RWPE2 (cell line): Measurements from ENCODE around the gene ASCC2.

ENCODE experiments used
- ATAC-seq: fragments of 200-7000 bp; cut with Tn5 transposase; 3 replicates; pipeline ENCODE4 v1.9.1; 2021; ENCODE audit warnings: low read depth
- DNase-seq: peaks from one replicate; pipeline ENCODE4 v3.0.0-alpha.2; 2020; ENCODE audit warnings: low spot score
- H3K27ac ChIP-seq: fragments of 450-650 bp; 2 replicates; pipeline ENCODE4 v1.5.1; 2017; ENCODE audit warnings: mild to moderate bottlenecking; ENCODE audit not compliant: poor library complexity, severe bottlenecking
- H3K27me3 ChIP-seq: fragments of 250-450 bp; sonication (Bioruptor Pico); 2 replicates; pipeline ENCODE4 v1.5.1; 2021; ENCODE audit warnings: mild to moderate bottlenecking, moderate library complexity; ENCODE audit not compliant: insufficient read depth, poor library complexity, severe bottlenecking
- H3K36me3 ChIP-seq: fragments of 250-450 bp; sonication (Bioruptor Pico); 2 replicates; pipeline ENCODE4 v1.5.1; 2020; ENCODE audit warnings: low read depth, mild to moderate bottlenecking, moderate library complexity
- H3K4me1 ChIP-seq: fragments of 250-450 bp; sonication (Bioruptor Pico); 2 replicates; pipeline ENCODE4 v1.5.1; 2021; ENCODE audit warnings: mild to moderate bottlenecking, moderate library complexity; ENCODE audit not compliant: insufficient read depth, poor library complexity, severe bottlenecking
- H3K4me3 ChIP-seq: fragments of 250-450 bp; sonication (Bioruptor Pico); 2 replicates; pipeline ENCODE4 v1.5.1; 2021; ENCODE audit warnings: mild to moderate bottlenecking, moderate library complexity; ENCODE audit not compliant: severe bottlenecking
- H3K9me3 ChIP-seq: fragments of 250-450 bp; sonication (Bioruptor Pico); 2 replicates; pipeline ENCODE4 v1.5.1; 2021; ENCODE audit warnings: mild to moderate bottlenecking, moderate library complexity; ENCODE audit not compliant: severe bottlenecking
- CTCF ChIP-seq: fragments of 450-650 bp; IDR thresholded peaks from one replicate; pipeline ENCODE4 v1.5.1; 2017; ENCODE audit warnings: mild to moderate bottlenecking, moderate library complexity; ENCODE audit not compliant: poor library complexity, severe bottlenecking

Gene ASCC2

GRCh38 chr22:29795663-29796062, 42.4 kb downstream of the ASCC2 start:
- Histone ChIP-seq H3K4me1 (peaks cover 14% of the 10 kb centered on the region), H3K9me3 (no peaks in the 10 kb centered on the region), H3K36me3 (peaks cover 45% of the 10 kb centered on the region), H3K27ac (no peak overlapping the region), H3K4me3 (no peak overlapping the region), H3K27me3 (no peaks in the 10 kb centered on the region)
- no peak for TF ChIP-seq CTCF
- ATAC-seq (no peak), DNase-seq (no peak)

GRCh38 chr22:29793396-29793795, 44.7 kb downstream of the ASCC2 start:
- no peak for TF ChIP-seq CTCF
- H3K4me1 ChIP-seq = no peaks in the 10 kb centered on the region
- ATAC-seq (no peak), DNase-seq (no peak)
- no peak overlapping the region for H3K27ac ChIP-seq
- no peaks in the 10 kb centered on the region for H3K9me3 ChIP-seq
- no peak overlapping the region for H3K4me3 ChIP-seq
- no peaks in the 10 kb centered on the region for H3K27me3 ChIP-seq
- H3K36me3 ChIP-seq = peaks cover 43% of the 10 kb centered on the region

GRCh38 chr22:29790061-29790460, 48.0 kb downstream of the ASCC2 start:
- no peak overlapping the region for H3K27ac ChIP-seq

GRCh38 chr22:29788339-29789279, 49.5 kb downstream of the ASCC2 start:
- peaks cover 27% of the 10 kb centered on the region for H3K36me3 ChIP-seq
- no peaks in the 10 kb centered on the region for H3K27me3 ChIP-seq
- no peaks in the 10 kb centered on the region for H3K9me3 ChIP-seq
- H3K4me3 ChIP-seq = no peak overlapping the region
- DNase-seq = no peak
- no peak overlapping the region for H3K27ac ChIP-seq
- ATAC-seq = no peak
- TF ChIP-seq CTCF = no peak
- H3K4me1 ChIP-seq = no peaks in the 10 kb centered on the region

More at GRCh38 chr22:29790061-29790460, 48.0 kb downstream of the ASCC2 start:
- ATAC-seq (no peak), DNase-seq (no peak)
- H3K4me1 ChIP-seq = no peaks in the 10 kb centered on the region
- TF ChIP-seq CTCF = no peak
- no peak overlapping the region for H3K4me3 ChIP-seq
- peaks cover 32% of the 10 kb centered on the region for H3K36me3 ChIP-seq
- no peaks in the 10 kb centered on the region for H3K9me3 ChIP-seq
- H3K27me3 ChIP-seq = no peaks in the 10 kb centered on the region
